NCI-H82 treated with DMSO at 0.1 percent for 48 hours (cell line): ENCODE results near the gene HSPA1A.
"Not testable (repeated sequence)": the region's sequence is repeated elsewhere in the genome, so short reads cannot be mapped to it uniquely, and the experiment has no call there.

Experiments
- DNase-seq: peaks from one replicate; lab custom pipeline; 2025; ENCODE audit not compliant: unreplicated experiment; lab: John Stamatoyannopoulos, UW

HSPA1A gene

DNA sequence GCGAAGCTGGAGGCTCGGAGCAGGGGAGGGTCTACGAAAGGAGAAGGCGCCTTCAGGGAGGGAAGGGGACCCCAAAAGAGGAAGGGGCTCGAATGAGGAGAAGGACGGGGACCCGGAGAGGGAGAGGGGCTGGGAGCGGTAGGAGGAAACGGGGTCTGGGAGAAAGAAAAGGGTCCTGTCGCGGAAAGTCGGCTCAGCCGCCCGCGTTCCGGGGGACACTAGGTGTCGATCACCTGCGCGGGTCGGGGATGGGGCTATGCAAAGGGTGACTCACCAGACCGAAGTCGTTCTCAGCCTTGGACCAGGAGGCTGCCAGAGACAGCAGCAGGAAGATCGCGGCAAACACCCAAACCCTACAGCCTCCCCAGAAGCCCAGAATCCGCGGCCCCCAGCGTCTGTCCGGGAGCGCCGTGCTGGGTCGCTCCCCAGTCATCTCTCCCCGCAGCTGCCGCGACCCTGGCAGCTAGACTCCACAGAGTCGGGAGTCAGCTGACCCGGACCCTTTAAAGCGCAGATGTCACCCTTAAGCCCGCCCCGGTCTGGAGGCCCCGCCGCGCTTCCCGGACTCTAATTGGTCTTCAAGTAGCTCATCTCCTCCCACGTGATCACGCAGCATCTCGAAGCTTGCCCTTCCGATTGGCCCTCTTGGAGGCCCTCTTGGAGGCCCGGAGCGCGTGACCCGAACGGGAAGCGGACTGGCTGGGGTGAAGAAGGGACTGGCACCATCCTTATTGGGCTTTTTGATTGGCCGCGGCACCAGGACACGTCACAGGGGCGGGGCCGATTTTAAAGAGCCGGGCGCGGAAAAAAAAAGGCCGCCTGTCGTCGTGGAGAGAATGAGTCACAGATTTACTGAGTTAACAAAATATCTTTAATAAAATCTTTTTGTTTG lies 47.2 kb downstream of the HSPA1A start, which contains the start of gene NEU1:
TSS of gene NEU1 (minus strand) at position 478 of the 892 bp plus-strand sequence. CDS start at position 433, 45 bp downstream.
- peak; percentile 100 for DNase-seq

GRCh38 chr6:31864123-31864562 lies 48.8 kb downstream of the HSPA1A start:
- not testable (repeated sequence) for DNase-seq

- no peak for DNase-seq
Observed at GRCh38 chr6:31864818-31865204, 49.5 kb downstream of the HSPA1A start.

DNA sequence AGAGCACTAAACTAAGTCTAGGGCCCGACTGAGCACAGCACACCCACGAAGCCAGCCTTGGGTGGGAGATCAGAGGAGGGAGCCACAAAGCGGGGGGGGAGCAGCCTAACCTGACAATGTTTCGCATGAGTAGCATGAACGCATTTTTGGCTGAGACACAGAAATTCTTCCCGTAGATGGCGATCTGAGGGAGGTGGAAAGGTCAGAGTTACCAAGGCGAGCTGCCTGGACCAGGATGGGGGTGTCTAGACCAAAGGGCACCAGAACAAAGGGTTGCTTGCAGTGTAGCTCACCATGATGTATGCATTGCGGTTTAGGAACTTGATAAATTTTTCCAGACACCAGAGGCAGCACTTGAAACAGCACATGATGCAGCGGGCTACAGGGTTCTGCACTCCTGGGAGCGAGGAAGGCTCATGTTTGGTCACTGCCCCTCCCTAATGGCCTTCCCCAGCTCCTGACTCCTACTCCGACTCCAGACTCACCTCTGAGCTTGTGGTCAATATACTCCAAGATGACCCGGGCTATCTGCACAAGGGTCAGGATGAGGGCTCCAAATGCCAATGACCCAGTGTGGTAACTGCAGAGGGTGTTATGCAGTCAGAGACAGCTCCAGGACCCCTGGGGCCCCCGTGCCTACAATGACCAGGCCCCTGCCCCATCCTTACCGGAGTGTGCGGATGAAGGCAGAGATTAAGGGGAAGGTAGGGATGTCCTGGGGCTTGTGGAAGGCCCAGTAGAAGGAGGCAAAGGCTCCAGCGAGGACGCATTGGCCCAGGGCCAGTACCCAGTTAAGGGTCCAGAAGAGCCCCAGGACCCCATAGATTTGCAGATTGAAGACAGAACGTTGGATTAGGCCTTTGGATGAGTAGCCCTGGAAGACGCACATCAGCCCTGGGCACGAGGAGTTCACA lies 50.1 kb downstream of the HSPA1A start:
- DNase-seq = no peak
